Mesothelial cell of epicardium (in vitro differentiated cells): ENCODE results near the gene SLC45A2. TPM values are rescaled to one million over a fixed set of nuclear protein-coding genes. Genes with fewer than 3 reads are reported as not detected.

ENCODE experiments used
- DNase-seq, 2 experiments: peaks; one replicate each; pipeline ENCODE4 v3.0.0; 2021; ENCODE audit warnings: low spot score in 2 of 2; ENCODE audit not compliant: unreplicated experiment in 2 of 2
- H3K27ac Mint-ChIP-seq: 2 replicates; pipeline ENCODE4 v1.8.0; 2021; ENCODE audit warnings: mixed read lengths
- H3K27me3 Mint-ChIP-seq: 2 replicates; pipeline ENCODE4 v1.8.0; 2021; ENCODE audit warnings: low read depth, mixed read lengths
- H3K36me3 Mint-ChIP-seq: 2 replicates; pipeline ENCODE4 v1.8.0; 2021; ENCODE audit warnings: mixed read lengths
- H3K4me1 Mint-ChIP-seq: 2 replicates; pipeline ENCODE4 v1.8.0; 2021; ENCODE audit warnings: mixed read lengths
- H3K4me3 Mint-ChIP-seq: 2 replicates; pipeline ENCODE4 v1.8.0; 2021; ENCODE audit warnings: mild to moderate bottlenecking, moderate library complexity, mixed read lengths
- H3K9me3 Mint-ChIP-seq: 2 replicates; pipeline ENCODE4 v1.8.0; 2021; ENCODE audit warnings: mixed read lengths
- CTCF ChIP-seq: fragments of 200-600 bp; sonication (generic); IDR thresholded peaks from one replicate; pipeline ENCODE4 v1.5.0; 2021; ENCODE audit warnings: antibody characterized with exemption; ENCODE audit not compliant: unreplicated experiment
- total RNA-seq: library from RNA; stranded (reverse); gene quantifications from 3 replicates; pipeline ENCODE4 v1.2.1, GENCODE V29; 2021

The SLC45A2 gene
- total RNA-seq, 1 donor from 2014 or later: 0.63 TPM

DNA sequence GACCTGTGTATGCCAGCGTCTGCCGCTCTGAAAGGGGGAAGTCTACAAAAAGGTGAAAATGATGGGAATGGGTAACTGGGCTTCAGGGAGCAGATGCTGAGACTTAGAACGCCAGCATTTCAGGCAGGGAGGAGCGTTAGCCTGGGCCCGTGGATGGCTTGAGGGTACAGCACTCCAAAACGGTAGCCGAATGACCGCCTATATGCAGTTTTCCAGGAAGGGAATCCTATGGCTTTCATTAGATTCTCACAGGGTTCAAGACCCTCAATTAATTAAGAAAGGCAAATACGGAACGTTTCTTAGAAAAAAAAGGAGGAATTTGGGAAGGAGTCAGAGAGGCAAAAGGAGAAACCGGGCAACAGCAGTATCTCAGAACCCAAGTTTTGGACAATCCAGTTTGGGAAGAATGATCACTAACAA is 22.7 kb upstream of the SLC45A2 start:
- Mint-ChIP-seq H3K4me1 (peaks cover 31% of the 10 kb centered on the region), H3K4me3 (peak overlapping the region; percentile 84), H3K27me3 (no peaks in the 10 kb centered on the region), H3K9me3 (no peaks in the 10 kb centered on the region), H3K27ac (peak overlapping the region; percentile 92), H3K36me3 (peaks cover 12% of the 10 kb centered on the region)
- TF ChIP-seq CTCF: no peak
- DNase-seq: no peak

DNA sequence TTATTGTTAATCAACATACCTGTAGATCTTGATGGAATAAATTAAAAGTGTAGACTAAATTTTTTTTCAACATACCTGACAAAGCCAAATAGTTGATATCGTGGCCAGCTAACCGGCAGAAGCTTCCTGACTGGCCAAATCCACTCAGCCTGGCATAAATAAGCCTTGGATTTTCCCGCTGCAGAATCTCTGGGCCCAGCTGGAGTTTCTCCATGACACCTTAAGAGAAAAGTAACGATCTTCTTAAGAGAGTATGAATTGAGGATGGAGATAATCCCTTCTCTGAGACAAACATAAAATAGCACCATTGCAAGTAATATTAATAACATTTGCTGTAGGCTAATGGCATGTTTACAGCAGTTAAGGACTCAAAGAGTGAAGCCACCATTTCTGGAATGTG is 21.2 kb upstream of the SLC45A2 start:
- Mint-ChIP-seq H3K4me1 (peaks cover 36% of the 10 kb centered on the region), H3K27me3 (no peaks in the 10 kb centered on the region), H3K36me3 (peaks cover 15% of the 10 kb centered on the region), H3K4me3 (peak overlapping the region; percentile 20), H3K9me3 (no peaks in the 10 kb centered on the region), H3K27ac (no peak overlapping the region)
- DNase-seq: no peak
- no peak for TF ChIP-seq CTCF

- peaks cover 36% of the 10 kb centered on the region for H3K4me1 Mint-ChIP-seq
- no peak overlapping the region for H3K4me3 Mint-ChIP-seq
- TF ChIP-seq CTCF: no peak
- H3K27ac Mint-ChIP-seq: no peak overlapping the region
- peaks cover 15% of the 10 kb centered on the region for H3K36me3 Mint-ChIP-seq
- DNase-seq: no peak
- no peaks in the 10 kb centered on the region for H3K9me3 Mint-ChIP-seq
- H3K27me3 Mint-ChIP-seq: no peaks in the 10 kb centered on the region
Observed at GRCh38 chr5:34005211-34005610, 20.7 kb upstream of the SLC45A2 start.

GRCh38 chr5:34003941-34004340 is 19.4 kb upstream of the SLC45A2 start:
- peaks cover 15% of the 10 kb centered on the region for H3K36me3 Mint-ChIP-seq
- no peak for DNase-seq
- peaks cover 28% of the 10 kb centered on the region for H3K4me1 Mint-ChIP-seq
- no peak overlapping the region for H3K27ac Mint-ChIP-seq
- no peaks in the 10 kb centered on the region for H3K27me3 Mint-ChIP-seq
- H3K4me3 Mint-ChIP-seq: no peak overlapping the region
- TF ChIP-seq CTCF: no peak
- no peaks in the 10 kb centered on the region for H3K9me3 Mint-ChIP-seq

GRCh38 chr5:34002629-34003328 is 18.3 kb upstream of the SLC45A2 start:
- Mint-ChIP-seq H3K27ac (peak overlapping the region; percentile 48), H3K36me3 (peaks cover 18% of the 10 kb centered on the region), H3K27me3 (no peaks in the 10 kb centered on the region), H3K4me3 (no peak overlapping the region), H3K4me1 (peaks cover 22% of the 10 kb centered on the region), H3K9me3 (no peaks in the 10 kb centered on the region)
- no peak for DNase-seq
- no peak for TF ChIP-seq CTCF
